ENCODE measurements around the gene NHS. TPM values are rescaled to one million over a fixed set of nuclear protein-coding genes. Genes with fewer than 3 reads are reported as not detected.

The NHS gene
- total and polyA plus RNA-seq, 2 experiments from 2014 or later, result 0.72 to 0.89 TPM

- Histone ChIP-seq H3K4me1 (ENCODE audit: low read depth) (no peaks in the 10 kb centered on the region), H3K9me3 (ENCODE audit: low read depth) (no peaks in the 10 kb centered on the region), H3K27me3 (no peaks in the 10 kb centered on the region), H3K36me3 (no peaks in the 10 kb centered on the region), H3K27ac (no peak overlapping the region), H3K4me3 (no peak overlapping the region)
- TF ChIP-seq CTCF (IDR thresholded peaks at IDR 0.05; ENCODE audit: low read depth, low read length), result no peak
- peak in 1 of 2 donors; percentile 3 for DNase-seq (ENCODE audit: low read depth in 1 of 2, low spot score in 1 of 2)
Observed at GRCh38 chrX:17725181-17725580, 350.2 kb downstream of the NHS start.

- no peaks in the 10 kb centered on the region for H3K36me3 ChIP-seq
- TF ChIP-seq CTCF (IDR thresholded peaks at IDR 0.05; ENCODE audit: low read depth, low read length), result no peak
- H3K4me3 ChIP-seq, result no peak overlapping the region
- H3K4me1 ChIP-seq (ENCODE audit: low read depth), result no peaks in the 10 kb centered on the region
- no peaks in the 10 kb centered on the region for H3K9me3 ChIP-seq (ENCODE audit: low read depth)
- no peaks in the 10 kb centered on the region for H3K27me3 ChIP-seq
- no peak overlapping the region for H3K27ac ChIP-seq
- DNase-seq (ENCODE audit: low read depth in 1 of 2, low spot score in 1 of 2), result peak in 1 of 2 donors; percentile 6
Observed at GRCh38 chrX:17732138-17732783, 357.3 kb downstream of the NHS start.

GRCh38 chrX:17735406-17735805 is 360.4 kb downstream of the NHS start:
- H3K4me3 ChIP-seq, result no peak overlapping the region
- TF ChIP-seq CTCF (IDR thresholded peaks at IDR 0.05; ENCODE audit: low read depth, low read length), result no peak
- no peak overlapping the region for H3K27ac ChIP-seq
- no peaks in the 10 kb centered on the region for H3K27me3 ChIP-seq
- H3K9me3 ChIP-seq (ENCODE audit: low read depth), result no peaks in the 10 kb centered on the region
- H3K36me3 ChIP-seq, result no peaks in the 10 kb centered on the region
- no peaks in the 10 kb centered on the region for H3K4me1 ChIP-seq (ENCODE audit: low read depth)
- no peak for DNase-seq (ENCODE audit: low read depth in 1 of 2, low spot score in 1 of 2)

GRCh38 chrX:17736478-17736855 is 361.5 kb downstream of the NHS start:
- TF ChIP-seq CTCF (IDR thresholded peaks at IDR 0.05; ENCODE audit: low read depth, low read length), result no peak
- no peak for DNase-seq (ENCODE audit: low read depth in 1 of 2, low spot score in 1 of 2)
- Histone ChIP-seq H3K27me3 (no peaks in the 10 kb centered on the region), H3K9me3 (ENCODE audit: low read depth) (no peaks in the 10 kb centered on the region), H3K36me3 (no peaks in the 10 kb centered on the region), H3K4me3 (peak overlapping the region; percentile 21), H3K4me1 (ENCODE audit: low read depth) (no peaks in the 10 kb centered on the region), H3K27ac (peak overlapping the region; percentile 66)

GRCh38 chrX:17736856-17737709 is 362.1 kb downstream of the NHS start, which contains the start of gene SCML1:
TSS of gene SCML1 (plus strand) at chrX:17737493. CDS start at chrX:17744187, 6,694 bp downstream.
- Histone ChIP-seq H3K4me3 (peak within 1 kb of the TSS; percentile 54), H3K27ac (peak within 1 kb of the TSS; percentile 66), H3K27me3 (no peaks in the 10 kb centered on the region), H3K9me3 (ENCODE audit: low read depth) (no peaks in the 10 kb centered on the region), H3K36me3 (no peaks in the 10 kb centered on the region), H3K4me1 (ENCODE audit: low read depth) (no peaks in the 10 kb centered on the region)
- TF ChIP-seq CTCF (IDR thresholded peaks at IDR 0.05; ENCODE audit: low read depth, low read length), result no peak
- DNase-seq (ENCODE audit: low read depth in 1 of 2, low spot score in 1 of 2), result peak; percentile 94 to 98
